NCI-H1417 treated with DMSO at 0.1 percent for 48 hours (cell line): ENCODE data around the gene FILIP1.
A peak's percentile ranks its signal among the peaks of the same experiment; 100 is the strongest.

ENCODE experiments used
- DNase-seq: peaks from one replicate; lab custom pipeline; 2025; lab: John Stamatoyannopoulos, UW

Gene FILIP1

GRCh38 chr6:75268121-75268987 lies 225.2 kb downstream of the FILIP1 start:
- DNase-seq = no peak

- no peak for DNase-seq
Observed at GRCh38 chr6:75267461-75267860, 226.1 kb downstream of the FILIP1 start.

- no peak for DNase-seq
Observed at GRCh38 chr6:75266716-75267291, 226.8 kb downstream of the FILIP1 start.

- DNase-seq = no peak
Observed at GRCh38 chr6:75263401-75263750, 230.2 kb downstream of the FILIP1 start.

- DNase-seq = no peak
Observed at GRCh38 chr6:75262716-75263400, 230.7 kb downstream of the FILIP1 start.

GRCh38 chr6:75261299-75261698 lies 232.3 kb downstream of the FILIP1 start:
- no peak for DNase-seq

GRCh38 chr6:75257343-75258087 lies 236.1 kb downstream of the FILIP1 start:
- no peak for DNase-seq

- DNase-seq = no peak
Observed at GRCh38 chr6:75250552-75250951, 243.0 kb downstream of the FILIP1 start.

- DNase-seq = no peak
Observed at GRCh38 chr6:75249837-75250236, 243.8 kb downstream of the FILIP1 start.

GRCh38 chr6:75246386-75246785 lies 247.2 kb downstream of the FILIP1 start:
- no peak for DNase-seq

GRCh38 chr6:75244063-75244584 lies 249.5 kb downstream of the FILIP1 start:
- DNase-seq = no peak

- DNase-seq = peak; percentile 88
Observed at GRCh38 chr6:75243333-75244062, 250.1 kb downstream of the FILIP1 start, which contains the start of gene COX7A2. TSS of gene COX7A2 (minus strand) at chr6:75243801. CDS start at chr6:75243734, 67 bp downstream.
